CD4-positive, alpha-beta T cell treated with Interleukin-4 for 4 hours (primary cell): ENCODE measurements around the gene STK38.
"Not testable (repeated sequence)": the region's sequence is repeated elsewhere in the genome, so short reads cannot be mapped to it uniquely, and the experiment has no call there.

Experiments used
- DNase-seq: peaks from one replicate; pipeline ENCODE4 v3.0.0-alpha.2; 2020

The STK38 gene

GRCh38 chr6:36546920-36547645 is at the start of gene STK38:
Gene STK38, minus strand, starts transcription at chr6:36547479. Its CDS starts 7,277 bp downstream, at chr6:36540202.
- DNase-seq, result peak; percentile 90

- DNase-seq, result no peak
Measured at GRCh38 chr6:36596356-36596755, 49.1 kb upstream of the STK38 start.

GRCh38 chr6:36594816-36595643 is 47.8 kb upstream of the STK38 start:
- DNase-seq, result peak; percentile 34

- peak; percentile 98 for DNase-seq
Measured at GRCh38 chr6:36594029-36594815, 46.9 kb upstream of the STK38 start, which contains the start of gene SRSF3. Gene SRSF3, plus strand, starts transcription at chr6:36594362. Its CDS starts 2,401 bp downstream, at chr6:36596763.

- DNase-seq, result peak; percentile 63
Measured at GRCh38 chr6:36593569-36594028, 46.3 kb upstream of the STK38 start.

- DNase-seq, result peak; percentile 26
Measured at GRCh38 chr6:36592221-36592655, 45.0 kb upstream of the STK38 start.

GRCh38 chr6:36590237-36590636 is 43.0 kb upstream of the STK38 start:
- DNase-seq, result no peak

GRCh38 chr6:36589025-36589400 is 41.7 kb upstream of the STK38 start:
- DNase-seq, result not testable (repeated sequence)

- DNase-seq, result no peak
Measured at GRCh38 chr6:36586606-36587005, 39.3 kb upstream of the STK38 start.

GRCh38 chr6:36581716-36582115 is 34.4 kb upstream of the STK38 start:
- no peak for DNase-seq

GRCh38 chr6:36580184-36580526 is 32.9 kb upstream of the STK38 start:
- DNase-seq, result no peak

- no peak for DNase-seq
Measured at GRCh38 chr6:36578431-36578830, 31.2 kb upstream of the STK38 start.

GRCh38 chr6:36578030-36578429 is 30.8 kb upstream of the STK38 start:
- no peak for DNase-seq

GRCh38 chr6:36577301-36577700 is 30.0 kb upstream of the STK38 start:
- no peak for DNase-seq

- DNase-seq, result no peak
Measured at GRCh38 chr6:36576578-36576977, 29.3 kb upstream of the STK38 start.

- DNase-seq, result no peak
Measured at GRCh38 chr6:36574679-36575078, 27.4 kb upstream of the STK38 start.

GRCh38 chr6:36572353-36573311 is 25.4 kb upstream of the STK38 start:
- DNase-seq, result not testable (repeated sequence)

- DNase-seq, result no peak
Measured at GRCh38 chr6:36571122-36572043, 24.1 kb upstream of the STK38 start.

- no peak for DNase-seq
Measured at GRCh38 chr6:36570264-36570663, 23.0 kb upstream of the STK38 start.

GRCh38 chr6:36566418-36566905 is 19.2 kb upstream of the STK38 start:
- DNase-seq, result no peak

GRCh38 chr6:36563928-36564284 is 16.6 kb upstream of the STK38 start:
- no peak for DNase-seq
